ENCODE data around the gene F5.

DNA sequence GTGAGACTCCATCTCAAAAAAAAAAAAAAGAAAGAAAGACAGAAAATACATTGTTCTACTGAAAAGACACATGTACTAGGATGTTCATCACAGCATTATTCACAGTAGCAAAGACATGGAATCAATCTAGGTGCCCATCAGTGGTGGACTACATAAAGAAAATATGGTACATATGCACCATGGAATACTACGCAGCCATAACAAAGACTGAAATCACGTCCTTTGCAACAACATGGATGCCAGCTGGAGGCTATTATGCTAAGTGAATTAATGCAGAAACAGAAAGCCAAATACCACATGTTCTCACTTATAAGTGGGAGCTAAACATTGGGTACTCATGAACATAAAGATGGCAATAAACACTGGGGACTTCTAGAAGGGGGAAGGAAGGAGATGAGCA is 51.6 kb downstream of the F5 start:
- TF ChIP-seq, protein P1, sequence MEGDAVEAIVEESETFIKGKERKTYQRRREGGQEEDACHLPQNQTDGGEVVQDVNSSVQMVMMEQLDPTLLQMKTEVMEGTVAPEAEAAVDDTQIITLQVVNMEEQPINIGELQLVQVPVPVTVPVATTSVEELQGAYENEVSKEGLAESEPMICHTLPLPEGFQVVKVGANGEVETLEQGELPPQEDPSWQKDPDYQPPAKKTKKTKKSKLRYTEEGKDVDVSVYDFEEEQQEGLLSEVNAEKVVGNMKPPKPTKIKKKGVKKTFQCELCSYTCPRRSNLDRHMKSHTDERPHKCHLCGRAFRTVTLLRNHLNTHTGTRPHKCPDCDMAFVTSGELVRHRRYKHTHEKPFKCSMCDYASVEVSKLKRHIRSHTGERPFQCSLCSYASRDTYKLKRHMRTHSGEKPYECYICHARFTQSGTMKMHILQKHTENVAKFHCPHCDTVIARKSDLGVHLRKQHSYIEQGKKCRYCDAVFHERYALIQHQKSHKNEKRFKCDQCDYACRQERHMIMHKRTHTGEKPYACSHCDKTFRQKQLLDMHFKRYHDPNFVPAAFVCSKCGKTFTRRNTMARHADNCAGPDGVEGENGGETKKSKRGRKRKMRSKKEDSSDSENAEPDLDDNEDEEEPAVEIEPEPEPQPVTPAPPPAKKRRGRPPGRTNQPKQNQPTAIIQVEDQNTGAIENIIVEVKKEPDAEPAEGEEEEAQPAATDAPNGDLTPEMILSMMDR (IDR thresholded peaks at IDR 0.05): no peak
- no peak for TF ChIP-seq EP300 (IDR thresholded peaks at IDR 0.05)
- no peak for TF ChIP-seq POLR2A (IDR thresholded peaks at IDR 0.05)

All from sigmoid colon (tissue), 4 donors.